ENCODE data around the gene UPK1B.

UPK1B gene

GRCh38 chr3:119173325-119173724, at the start of gene UPK1B:
Gene UPK1B, plus strand, starts transcription at chr3:119173598. Its CDS starts 13,144 bp downstream, at chr3:119186742.
- Histone ChIP-seq H3K9me3 (ENCODE audit: control insufficient read depth, insufficient read depth, low read depth, low read length) (no peaks in the 10 kb centered on the region), H3K27ac (ENCODE audit: extremely low read depth, low read depth, low read length) (no peak within 1 kb of the TSS), H3K4me3 (ENCODE audit: low read depth, low read length) (no peak within 1 kb of the TSS), H3K4me1 (ENCODE audit: control insufficient read depth, insufficient read depth, low read length) (no peaks in the 10 kb centered on the region), H3K36me3 (ENCODE audit: control insufficient read depth in 2 of 2, insufficient read depth in 1 of 2, low read length in 2 of 2) (no peaks in the 10 kb centered on the region)
- CTCF ChIA-PET: no interaction called here
- TF ChIP-seq ZNF266 (tag by site-specific recombination; IDR thresholded peaks at IDR 0.05; ENCODE audit: low read depth) (no peak), ZNF302 (tag by site-specific recombination; IDR thresholded peaks at IDR 0.05; ENCODE audit: low read depth) (no peak), ZFHX2 (tag by site-specific recombination; conservative IDR thresholded peaks at IDR 0.05) (no peak), ZEB2 (tag by site-specific recombination; IDR thresholded peaks at IDR 0.05) (no peak), ZNF610 (tag by site-specific recombination; IDR thresholded peaks at IDR 0.05; ENCODE audit: borderline replicate concordance) (no peak), ZNF354C (tag by site-specific recombination; IDR thresholded peaks at IDR 0.05; ENCODE audit: borderline replicate concordance, low read depth) (no peak), ZNF473 (tag by site-specific recombination; IDR thresholded peaks at IDR 0.05) (no peak), ZNF394 (tag by site-specific recombination; IDR thresholded peaks at IDR 0.05; ENCODE audit: borderline replicate concordance) (no peak), SP2 (tag by site-specific recombination; IDR thresholded peaks at IDR 0.05) (no peak), ZNF140 (tag by site-specific recombination; IDR thresholded peaks at IDR 0.05) (no peak)
- TF ChIP-seq, protein P1, sequence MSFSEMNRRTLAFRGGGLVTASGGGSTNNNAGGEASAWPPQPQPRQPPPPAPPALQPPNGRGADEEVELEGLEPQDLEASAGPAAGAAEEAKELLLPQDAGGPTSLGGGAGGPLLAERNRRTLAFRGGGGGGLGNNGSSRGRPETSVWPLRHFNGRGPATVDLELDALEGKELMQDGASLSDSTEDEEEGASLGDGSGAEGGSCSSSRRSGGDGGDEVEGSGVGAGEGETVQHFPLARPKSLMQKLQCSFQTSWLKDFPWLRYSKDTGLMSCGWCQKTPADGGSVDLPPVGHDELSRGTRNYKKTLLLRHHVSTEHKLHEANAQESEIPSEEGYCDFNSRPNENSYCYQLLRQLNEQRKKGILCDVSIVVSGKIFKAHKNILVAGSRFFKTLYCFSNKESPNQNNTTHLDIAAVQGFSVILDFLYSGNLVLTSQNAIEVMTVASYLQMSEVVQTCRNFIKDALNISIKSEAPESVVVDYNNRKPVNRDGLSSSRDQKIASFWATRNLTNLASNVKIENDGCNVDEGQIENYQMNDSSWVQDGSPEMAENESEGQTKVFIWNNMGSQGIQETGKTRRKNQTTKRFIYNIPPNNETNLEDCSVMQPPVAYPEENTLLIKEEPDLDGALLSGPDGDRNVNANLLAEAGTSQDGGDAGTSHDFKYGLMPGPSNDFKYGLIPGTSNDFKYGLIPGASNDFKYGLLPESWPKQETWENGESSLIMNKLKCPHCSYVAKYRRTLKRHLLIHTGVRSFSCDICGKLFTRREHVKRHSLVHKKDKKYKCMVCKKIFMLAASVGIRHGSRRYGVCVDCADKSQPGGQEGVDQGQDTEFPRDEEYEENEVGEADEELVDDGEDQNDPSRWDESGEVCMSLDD (tag by site-specific recombination; IDR thresholded peaks at IDR 0.05): no peak
- TF ChIP-seq, protein P2, sequence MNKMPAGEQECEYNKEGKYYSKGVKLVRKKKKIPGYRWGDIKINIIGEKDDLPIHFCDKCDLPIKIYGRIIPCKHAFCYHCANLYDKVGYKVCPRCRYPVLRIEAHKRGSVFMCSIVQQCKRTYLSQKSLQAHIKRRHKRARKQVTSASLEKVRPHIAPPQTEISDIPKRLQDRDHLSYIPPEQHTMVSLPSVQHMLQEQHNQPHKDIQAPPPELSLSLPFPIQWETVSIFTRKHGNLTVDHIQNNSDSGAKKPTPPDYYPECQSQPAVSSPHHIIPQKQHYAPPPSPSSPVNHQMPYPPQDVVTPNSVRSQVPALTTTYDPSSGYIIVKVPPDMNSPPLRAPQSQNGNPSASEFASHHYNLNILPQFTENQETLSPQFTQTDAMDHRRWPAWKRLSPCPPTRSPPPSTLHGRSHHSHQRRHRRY (tag by site-specific recombination; IDR thresholded peaks at IDR 0.05): no peak
- TF ChIP-seq, protein P3, sequence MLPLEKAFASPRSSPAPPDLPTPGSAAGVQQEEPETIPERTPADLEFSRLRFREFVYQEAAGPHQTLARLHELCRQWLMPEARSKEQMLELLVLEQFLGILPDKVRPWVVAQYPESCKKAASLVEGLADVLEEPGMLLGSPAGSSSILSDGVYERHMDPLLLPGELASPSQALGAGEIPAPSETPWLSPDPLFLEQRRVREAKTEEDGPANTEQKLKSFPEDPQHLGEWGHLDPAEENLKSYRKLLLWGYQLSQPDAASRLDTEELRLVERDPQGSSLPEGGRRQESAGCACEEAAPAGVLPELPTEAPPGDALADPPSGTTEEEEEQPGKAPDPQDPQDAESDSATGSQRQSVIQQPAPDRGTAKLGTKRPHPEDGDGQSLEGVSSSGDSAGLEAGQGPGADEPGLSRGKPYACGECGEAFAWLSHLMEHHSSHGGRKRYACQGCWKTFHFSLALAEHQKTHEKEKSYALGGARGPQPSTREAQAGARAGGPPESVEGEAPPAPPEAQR (tag by site-specific recombination; IDR thresholded peaks at IDR 0.05): no peak
- POLR2A ChIA-PET: no interaction called here

DNA sequence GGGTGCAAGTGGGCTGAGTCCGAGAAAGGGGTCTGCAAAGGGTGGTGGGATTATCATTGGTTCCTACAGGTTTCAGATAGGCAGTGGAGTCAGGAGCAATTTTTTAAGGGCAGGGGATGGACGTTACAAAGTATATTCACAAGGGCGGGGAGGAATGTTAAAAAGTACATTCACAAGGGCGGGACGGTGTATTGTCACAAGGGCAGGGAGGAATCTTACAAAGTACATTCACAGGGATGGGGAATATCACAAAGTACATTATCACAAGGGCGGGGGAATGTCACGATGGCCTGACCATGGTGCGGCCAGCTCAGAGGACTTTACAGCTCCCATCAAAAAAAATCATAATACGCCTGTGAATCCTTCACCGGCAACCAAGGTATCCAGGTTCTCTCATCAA, 48.1 kb upstream of the UPK1B start:
- Histone ChIP-seq H3K4me3 (ENCODE audit: low read depth, low read length) (no peak overlapping the region), H3K9me3 (ENCODE audit: control insufficient read depth, insufficient read depth, low read depth, low read length) (no peaks in the 10 kb centered on the region), H3K27ac (ENCODE audit: extremely low read depth, low read depth, low read length) (no peak overlapping the region), H3K4me1 (ENCODE audit: control insufficient read depth, insufficient read depth, low read length) (no peaks in the 10 kb centered on the region), H3K36me3 (ENCODE audit: control insufficient read depth in 2 of 2, insufficient read depth in 1 of 2, low read length in 2 of 2) (no peaks in the 10 kb centered on the region)
- POLR2A ChIA-PET: no interaction called here
- TF ChIP-seq ZNF473 (tag by site-specific recombination; IDR thresholded peaks at IDR 0.05): no peak
- TF ChIP-seq ZNF175 (tag by site-specific recombination; IDR thresholded peaks at IDR 0.05): no peak
- no peak for TF ChIP-seq ZNF114 (tag by site-specific recombination; IDR thresholded peaks at IDR 0.05)
- CTCF ChIA-PET: no interaction called here

DNA sequence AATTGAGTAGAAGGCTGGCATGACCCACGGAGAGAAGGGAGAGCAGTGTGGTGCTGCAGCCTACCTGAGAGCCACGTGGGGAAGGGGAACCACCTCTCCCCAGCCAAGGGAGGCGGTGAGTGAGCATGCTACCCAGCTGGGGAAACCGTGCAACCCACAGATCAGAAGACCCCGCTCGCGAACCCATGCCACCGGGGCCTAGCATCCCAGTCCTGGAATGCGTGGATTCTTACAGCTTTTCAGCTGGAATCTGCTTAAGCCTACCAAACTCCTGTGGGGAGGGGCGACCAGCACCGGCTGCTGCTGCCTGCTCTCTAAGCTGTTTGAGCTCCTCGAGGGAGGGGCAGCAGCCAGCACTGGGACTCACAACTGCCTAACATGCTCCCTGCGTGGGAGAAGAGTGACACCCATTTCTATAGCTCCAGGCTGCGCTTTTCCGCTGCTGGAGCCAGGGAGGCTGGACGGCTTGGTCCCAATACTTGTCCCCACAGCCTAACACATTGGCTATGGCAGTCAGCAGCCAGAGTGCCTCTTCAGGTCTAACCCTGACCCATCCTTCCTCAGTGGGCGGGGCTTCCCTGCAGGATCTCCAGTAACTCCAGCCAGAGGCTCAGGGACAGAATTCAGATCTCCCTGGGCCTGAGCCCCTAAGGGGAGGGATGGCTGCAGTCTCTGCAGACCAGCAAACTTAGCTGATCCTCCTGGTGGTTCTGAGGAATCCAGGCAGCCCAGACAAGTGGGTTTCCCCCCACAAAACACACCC, 47.5 kb upstream of the UPK1B start:
- ChIA-PET POLR2A (no interaction called here), CTCF (no interaction called here)
- Histone ChIP-seq H3K27ac (ENCODE audit: extremely low read depth, low read depth, low read length) (no peak overlapping the region), H3K4me1 (ENCODE audit: control insufficient read depth, insufficient read depth, low read length) (no peaks in the 10 kb centered on the region), H3K9me3 (ENCODE audit: control insufficient read depth, insufficient read depth, low read depth, low read length) (no peaks in the 10 kb centered on the region), H3K4me3 (ENCODE audit: low read depth, low read length) (no peak overlapping the region), H3K36me3 (ENCODE audit: control insufficient read depth in 2 of 2, insufficient read depth in 1 of 2, low read length in 2 of 2) (no peaks in the 10 kb centered on the region)
- TF ChIP-seq ZNF830 (tag by site-specific recombination; IDR thresholded peaks at IDR 0.05; ENCODE audit: low read depth): no peak
- TF ChIP-seq ZNF146 (tag by site-specific recombination; IDR thresholded peaks at IDR 0.05): no peak
- no peak for TF ChIP-seq ZNF223 (tag by site-specific recombination; IDR thresholded peaks at IDR 0.05)
- no peak for TF ChIP-seq SP2 (tag by site-specific recombination; IDR thresholded peaks at IDR 0.05)
- no peak for TF ChIP-seq ZFP37 (tag by site-specific recombination; IDR thresholded peaks at IDR 0.05)
- no peak for TF ChIP-seq RBAK (tag by site-specific recombination; IDR thresholded peaks at IDR 0.05)
- no peak for TF ChIP-seq ZNF335 (tag by site-specific recombination; conservative IDR thresholded peaks at IDR 0.05)
- no peak for TF ChIP-seq ZNF19 (tag by site-specific recombination; IDR thresholded peaks at IDR 0.05; ENCODE audit: low read depth)
- TF ChIP-seq ZFP69B (tag by site-specific recombination; IDR thresholded peaks at IDR 0.05): no peak
